Fibroblast of the conjunctiva (primary cell): ENCODE results near the gene SLC2A6.

Source experiments
- DNase-seq: peaks from one replicate; pipeline ENCODE4 v3.0.0-alpha.2; 2010; ENCODE audit warnings: low read depth

SLC2A6 gene

GRCh38 chr9:133440874-133441273, 38.0 kb downstream of the SLC2A6 start:
- no peak for DNase-seq

- no peak for DNase-seq
Measured at GRCh38 chr9:133439337-133439736, 39.6 kb downstream of the SLC2A6 start.

DNA sequence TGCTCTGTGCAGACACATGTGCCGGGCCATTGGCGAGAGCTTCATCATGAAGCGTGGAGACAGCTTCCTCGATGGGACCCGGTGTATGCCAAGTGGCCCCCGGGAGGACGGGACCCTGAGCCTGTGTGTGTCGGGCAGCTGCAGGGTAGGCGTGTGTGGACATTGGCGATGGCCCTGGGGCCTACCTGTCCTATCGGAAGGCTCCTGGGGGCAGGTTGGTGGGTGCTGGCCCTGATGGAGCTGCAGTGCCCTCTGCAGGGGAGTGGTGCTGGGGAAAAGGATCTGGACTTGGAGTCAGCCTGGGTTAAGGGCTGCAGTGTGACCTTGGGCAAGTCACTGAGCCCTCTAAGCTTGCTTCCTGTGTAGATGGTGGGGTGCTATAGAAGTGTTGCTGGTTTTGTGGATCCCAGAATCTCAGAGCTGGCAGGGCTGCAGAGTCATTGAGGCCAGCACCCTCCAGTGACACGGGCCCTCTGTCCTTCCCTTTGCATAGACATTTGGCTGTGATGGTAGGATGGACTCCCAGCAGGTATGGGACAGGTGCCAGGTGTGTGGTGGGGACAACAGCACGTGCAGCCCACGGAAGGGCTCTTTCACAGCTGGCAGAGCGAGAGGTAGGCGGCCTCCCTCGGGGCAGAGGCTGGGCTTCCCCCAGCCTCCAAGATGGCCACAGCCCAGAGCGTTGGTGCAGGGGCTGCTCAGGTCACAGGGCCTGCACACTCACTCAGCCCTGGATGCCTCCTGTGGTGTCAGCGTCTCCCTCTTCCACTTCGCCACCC, 41.0 kb downstream of the SLC2A6 start:
- DNase-seq = no peak

DNA sequence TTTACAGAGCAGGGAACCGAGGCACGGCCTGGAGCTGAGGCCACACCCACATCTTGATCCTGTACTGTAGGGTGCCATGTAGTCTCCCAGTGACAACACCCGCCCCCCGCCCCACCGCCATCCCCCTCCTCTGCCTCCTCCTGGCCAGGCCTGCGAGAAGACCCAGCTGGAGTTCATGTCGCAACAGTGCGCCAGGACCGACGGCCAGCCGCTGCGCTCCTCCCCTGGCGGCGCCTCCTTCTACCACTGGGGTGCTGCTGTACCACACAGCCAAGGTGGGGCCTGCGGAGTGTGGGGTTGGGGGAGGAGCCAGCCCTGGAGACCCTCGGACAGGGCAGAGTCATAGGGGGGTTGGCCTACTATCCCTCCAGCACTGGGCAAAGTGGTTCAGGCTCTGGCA, 42.2 kb downstream of the SLC2A6 start:
- no peak for DNase-seq

DNA sequence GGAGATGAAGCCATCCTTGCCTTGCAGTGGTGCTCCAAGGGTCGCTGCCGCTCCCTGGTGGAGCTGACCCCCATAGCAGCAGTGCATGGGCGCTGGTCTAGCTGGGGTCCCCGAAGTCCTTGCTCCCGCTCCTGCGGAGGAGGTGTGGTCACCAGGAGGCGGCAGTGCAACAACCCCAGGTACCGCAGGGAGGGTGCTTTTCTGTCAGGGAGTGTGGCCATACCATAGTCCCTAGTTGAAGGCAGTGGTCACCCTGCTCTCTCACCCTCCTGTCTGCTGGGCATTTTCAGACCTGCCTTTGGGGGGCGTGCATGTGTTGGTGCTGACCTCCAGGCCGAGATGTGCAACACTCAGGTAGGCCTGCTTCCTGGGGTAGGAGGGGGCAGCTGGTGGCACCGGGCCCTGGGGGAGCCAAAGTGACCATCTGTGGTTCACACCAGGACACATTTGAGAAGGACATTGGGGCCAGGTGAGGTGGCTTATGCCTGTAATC, 45.5 kb downstream of the SLC2A6 start:
- no peak for DNase-seq

DNA sequence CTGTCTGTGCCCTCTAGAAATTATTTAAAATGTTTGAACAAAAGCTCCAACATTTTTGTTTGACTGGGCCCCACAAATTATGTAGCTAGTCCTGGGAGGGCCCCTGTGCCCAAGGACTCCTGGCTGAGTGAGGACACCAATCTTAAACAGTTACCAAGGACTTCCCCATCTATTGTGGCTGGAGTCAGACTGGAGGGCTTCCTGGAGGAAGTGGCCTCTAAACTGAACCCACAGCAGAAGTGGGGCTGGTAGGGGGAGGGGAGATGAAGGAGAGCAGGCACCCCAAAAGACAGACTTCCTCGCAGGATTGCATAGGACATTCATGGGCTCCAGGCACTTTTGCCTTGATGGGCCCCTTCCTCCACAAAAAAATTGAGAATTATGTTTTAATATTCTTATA, 48.7 kb downstream of the SLC2A6 start:
- no peak for DNase-seq

DNA sequence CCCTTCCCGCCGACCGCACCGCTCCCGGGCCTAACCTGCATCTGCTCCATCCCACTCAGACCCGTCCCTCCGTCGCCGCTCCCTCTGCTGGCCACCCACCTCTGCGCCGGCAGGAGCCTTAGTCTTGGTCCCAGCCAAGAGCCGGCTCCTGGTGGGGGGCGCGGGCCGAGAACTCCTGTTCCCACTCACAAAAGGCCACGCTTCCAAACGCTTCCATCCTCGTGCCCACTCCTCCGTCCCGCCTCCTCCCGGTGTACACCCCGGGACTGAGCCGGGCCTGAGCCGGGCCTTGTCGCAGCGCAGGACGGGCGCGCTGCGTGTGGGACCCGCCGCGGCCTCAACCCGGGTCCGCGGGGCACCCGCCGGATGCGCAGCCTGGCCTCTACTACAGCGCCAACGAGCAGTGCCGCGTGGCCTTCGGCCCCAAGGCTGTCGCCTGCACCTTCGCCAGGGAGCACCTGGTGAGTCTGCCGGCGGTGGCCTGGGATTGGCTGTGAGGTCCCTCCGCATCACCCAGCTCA, 49.2 kb downstream of the SLC2A6 start:
- no peak for DNase-seq

DNA sequence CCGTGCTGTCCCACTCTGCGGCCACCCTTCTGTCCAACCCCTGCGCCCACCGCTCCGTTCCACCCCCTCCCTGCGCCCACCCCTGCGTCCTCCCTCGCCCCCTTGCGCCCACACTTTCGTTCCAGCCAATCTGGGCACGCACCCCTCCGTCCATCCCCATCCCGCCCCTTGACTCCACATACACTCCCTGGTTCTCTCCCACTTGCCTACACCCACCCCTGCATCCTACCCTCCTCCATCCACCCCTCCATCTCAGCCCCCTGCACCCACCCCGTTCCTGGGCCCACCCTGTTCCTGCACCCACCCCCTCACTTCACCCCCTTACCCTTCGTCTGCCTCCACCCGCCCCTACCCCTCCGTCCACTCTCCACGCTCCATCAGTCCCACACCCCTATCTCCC, 49.7 kb downstream of the SLC2A6 start:
- no peak for DNase-seq

DNA sequence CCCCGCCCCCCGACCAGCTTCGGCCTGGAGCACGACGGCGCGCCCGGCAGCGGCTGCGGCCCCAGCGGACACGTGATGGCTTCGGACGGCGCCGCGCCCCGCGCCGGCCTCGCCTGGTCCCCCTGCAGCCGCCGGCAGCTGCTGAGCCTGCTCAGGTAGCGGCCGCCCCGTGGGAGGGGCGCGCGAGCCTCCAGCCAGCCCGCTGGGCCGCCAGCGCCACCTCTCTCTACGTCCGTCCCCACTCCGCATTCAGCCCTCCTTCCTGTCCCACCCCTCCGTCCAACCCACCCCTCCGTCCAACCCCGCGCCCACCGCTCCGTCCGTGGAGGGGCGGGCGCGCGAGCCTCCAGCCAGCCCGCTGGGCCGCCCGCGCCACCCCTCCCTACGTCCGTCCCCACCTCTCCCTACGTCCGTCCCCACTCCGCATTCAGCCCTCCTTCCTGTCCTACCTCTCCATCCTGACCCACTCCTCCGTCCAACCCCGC, 50.2 kb downstream of the SLC2A6 start:
- DNase-seq = no peak

- DNase-seq = no peak
Measured at GRCh38 chr9:133427658-133428348, 51.1 kb downstream of the SLC2A6 start.

DNA sequence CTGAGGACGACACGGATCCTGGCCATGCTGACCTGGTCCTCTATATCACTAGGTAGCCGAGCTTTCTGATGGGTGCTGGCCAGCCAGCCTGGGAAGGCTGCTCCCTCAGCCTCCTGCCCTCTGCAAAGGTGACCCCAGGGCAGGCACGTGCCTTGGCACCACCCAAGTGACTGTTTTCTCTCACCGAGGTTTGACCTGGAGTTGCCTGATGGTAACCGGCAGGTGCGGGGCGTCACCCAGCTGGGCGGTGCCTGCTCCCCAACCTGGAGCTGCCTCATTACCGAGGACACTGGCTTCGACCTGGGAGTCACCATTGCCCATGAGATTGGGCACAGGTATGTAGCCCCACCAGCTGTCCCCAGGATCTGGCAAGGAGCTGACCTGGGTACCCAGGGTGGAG, 52.9 kb downstream of the SLC2A6 start:
- no peak for DNase-seq

DNA sequence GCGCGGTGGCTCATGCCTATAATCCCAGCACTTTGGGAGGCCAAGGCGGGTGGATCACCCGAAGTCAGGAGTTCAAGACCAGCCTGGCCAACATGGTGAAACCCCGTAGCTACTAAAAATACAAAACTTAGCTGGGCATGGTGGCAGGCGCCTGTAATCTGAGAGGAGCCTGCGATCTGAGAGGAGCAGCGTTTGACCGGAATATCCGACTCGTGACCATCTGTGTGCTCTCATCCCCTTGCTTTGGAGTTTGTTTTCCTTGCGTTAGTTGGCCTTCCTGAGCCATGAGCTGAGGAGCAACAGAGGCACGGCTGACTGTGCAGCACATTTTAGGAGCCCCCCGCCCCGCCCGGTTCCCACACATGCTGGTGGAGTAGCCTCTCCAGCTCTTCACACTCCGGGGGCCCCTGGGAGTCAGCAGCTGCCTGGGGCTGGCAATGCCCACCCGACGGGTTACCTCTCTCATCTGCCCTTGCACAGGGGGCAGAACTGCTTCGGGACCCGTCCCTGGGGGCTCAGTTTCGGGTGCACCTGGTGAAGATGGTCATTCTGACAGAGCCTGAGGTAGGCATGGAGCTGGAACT, 53.8 kb downstream of the SLC2A6 start:
- DNase-seq = no peak

DNA sequence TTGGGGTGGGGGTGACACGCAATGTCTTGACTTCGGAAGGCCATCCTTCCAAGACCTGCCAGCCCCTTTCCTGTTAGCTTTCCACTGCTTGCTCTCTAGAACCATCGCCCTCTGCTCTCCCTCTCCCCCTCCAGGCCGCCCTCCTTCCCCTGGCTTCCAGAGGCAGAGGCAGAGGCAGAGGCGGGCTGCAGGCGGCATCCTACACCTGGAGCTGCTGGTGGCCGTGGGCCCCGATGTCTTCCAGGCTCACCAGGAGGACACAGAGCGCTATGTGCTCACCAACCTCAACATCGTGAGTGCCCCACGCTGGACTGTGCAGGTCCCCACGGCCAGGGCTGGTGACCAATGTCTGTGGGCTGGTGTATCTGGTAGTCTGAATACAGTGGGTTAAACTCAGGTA, 54.7 kb downstream of the SLC2A6 start:
- DNase-seq = no peak

DNA sequence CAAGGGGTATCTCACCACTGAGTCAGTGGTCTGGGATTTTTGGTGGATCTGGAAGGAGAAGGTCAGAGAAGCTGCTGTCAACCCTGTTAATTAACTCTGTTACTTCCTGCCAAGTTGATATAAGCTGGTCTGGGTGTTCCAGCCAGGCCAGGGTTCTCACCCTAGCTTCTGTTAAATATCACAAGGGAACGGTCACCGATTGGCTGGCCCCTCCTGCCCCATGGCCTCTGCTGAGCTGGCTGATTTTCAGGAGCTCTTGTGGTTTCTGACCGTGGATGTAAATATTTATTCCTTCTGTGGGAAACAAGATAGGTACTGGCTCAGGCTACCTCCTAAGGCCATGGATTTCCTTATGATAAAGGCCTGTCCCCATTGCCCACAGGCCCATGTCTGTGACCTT, 55.7 kb downstream of the SLC2A6 start:
- no peak for DNase-seq

- DNase-seq = no peak
Measured at GRCh38 chr9:133421615-133422542, 57.0 kb downstream of the SLC2A6 start, which contains the start of gene ADAMTS13. TSS of gene ADAMTS13 (plus strand) at chr9:133422367. CDS start at chr9:133422444, 77 bp downstream.
